GM21723 (cell line): ENCODE results near the gene TMEM127.

Experiments
- ATAC-seq: cut with Tn5 transposase; IDR thresholded peaks from one replicate; pipeline ENCODE4 v1.9.1; 2021; ENCODE audit warnings: mild to moderate bottlenecking, moderate library complexity; ENCODE audit not compliant: unreplicated experiment

TMEM127 gene

DNA sequence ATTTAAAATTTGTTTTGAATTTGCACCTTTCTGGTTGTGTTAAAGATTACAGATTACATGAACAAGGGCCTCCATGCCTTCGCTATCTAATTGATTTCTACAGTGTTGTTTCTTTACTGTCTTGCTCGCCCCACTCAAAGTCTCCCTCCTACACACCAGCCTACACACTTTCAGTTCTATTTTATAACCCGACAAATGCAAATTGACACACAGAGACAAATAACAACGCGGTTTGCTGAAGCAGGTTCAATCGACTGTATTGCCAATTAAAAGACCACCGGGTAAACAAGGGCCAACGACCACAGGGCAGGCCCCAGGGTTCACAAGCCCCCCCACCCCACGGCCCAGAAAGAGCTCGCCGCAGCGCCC is 58.0 kb downstream of the TMEM127 start:
- peak; percentile 12 for ATAC-seq

DNA sequence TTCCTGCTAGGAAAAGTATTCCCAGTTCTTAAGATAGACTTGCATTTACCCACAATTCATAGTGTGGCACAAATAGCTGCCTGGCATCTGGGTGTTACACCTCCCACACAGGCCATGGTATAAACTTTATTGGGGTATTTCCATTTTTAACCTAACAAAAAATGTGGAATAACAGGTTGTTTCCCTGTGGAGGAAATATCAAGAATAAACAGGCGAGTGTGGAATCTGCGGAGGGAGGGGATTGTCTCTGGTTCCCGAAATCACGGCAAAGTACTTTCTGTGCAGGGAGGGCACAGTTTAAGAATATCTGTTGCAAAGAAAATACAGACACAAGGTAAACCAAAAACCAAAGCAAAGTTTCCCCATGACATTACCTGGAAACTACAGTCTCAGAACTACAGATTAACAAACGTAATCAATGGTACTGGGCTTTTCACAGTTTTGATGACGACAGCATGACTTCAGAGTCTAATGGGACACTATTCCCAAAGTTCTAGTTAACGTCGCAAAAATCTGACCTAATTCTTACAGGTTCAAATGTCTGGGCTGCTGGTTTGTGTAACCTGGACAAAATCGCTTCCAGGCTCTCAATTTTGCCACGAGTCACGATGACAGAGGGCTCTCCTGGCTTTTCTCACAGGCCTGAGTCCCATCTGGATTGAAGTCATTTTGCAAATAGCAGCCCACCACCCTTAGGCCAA is 58.6 kb downstream of the TMEM127 start:
- ATAC-seq = no peak

DNA sequence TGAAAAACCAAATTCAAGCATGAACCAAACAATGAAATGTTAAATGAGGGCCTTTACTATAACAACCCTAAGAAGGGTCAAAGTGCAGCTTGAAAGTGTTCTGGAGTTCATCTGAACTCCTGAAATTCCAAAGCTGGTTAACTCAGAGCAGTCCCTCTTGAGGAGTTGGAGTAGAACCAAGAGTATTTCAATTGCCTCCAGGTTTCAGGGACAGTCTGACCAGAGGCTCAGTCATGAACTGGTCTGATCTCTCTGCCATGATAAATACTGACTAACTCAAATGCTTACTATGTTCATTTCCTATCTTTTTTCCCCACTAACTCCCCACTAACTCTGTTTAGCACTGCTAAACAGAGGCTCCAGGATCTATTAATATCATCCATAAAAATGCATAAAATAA is 59.9 kb downstream of the TMEM127 start:
- no peak for ATAC-seq

DNA sequence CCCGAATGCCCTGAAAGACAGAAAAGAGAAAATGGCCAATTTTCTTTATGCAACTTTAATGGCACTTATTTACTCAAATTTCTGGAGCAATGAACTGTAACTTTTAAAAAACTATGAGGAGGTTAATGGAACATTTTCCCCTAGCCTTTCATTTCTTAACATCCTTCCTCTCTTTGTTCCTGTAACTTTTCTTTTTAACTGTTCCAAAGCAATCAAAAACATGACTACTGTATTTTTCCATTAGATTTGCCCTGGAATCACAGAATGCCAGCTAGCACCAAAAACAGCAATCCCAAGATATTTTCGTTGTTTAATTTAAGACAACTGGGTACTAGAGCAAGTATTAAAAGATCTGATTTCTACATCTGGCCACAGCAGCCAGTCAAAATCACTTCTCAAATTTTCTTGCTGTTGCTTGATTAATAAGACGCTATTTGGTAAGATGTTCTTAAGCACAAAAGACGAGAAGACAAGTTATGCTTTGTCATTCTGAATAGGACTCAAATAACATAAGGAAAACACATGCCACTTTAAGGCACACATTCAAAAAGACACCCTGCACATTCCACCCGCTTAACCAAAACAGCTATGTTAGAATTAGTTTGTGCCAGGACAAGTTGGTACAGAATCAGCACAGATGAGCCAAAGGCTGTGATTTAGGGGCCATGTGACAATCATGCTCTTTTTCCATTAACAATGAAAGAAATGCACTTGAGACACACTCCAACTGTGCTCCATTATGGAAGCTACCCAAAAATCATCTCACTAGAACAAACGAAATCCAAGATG is 60.8 kb downstream of the TMEM127 start:
- ATAC-seq = no peak

DNA sequence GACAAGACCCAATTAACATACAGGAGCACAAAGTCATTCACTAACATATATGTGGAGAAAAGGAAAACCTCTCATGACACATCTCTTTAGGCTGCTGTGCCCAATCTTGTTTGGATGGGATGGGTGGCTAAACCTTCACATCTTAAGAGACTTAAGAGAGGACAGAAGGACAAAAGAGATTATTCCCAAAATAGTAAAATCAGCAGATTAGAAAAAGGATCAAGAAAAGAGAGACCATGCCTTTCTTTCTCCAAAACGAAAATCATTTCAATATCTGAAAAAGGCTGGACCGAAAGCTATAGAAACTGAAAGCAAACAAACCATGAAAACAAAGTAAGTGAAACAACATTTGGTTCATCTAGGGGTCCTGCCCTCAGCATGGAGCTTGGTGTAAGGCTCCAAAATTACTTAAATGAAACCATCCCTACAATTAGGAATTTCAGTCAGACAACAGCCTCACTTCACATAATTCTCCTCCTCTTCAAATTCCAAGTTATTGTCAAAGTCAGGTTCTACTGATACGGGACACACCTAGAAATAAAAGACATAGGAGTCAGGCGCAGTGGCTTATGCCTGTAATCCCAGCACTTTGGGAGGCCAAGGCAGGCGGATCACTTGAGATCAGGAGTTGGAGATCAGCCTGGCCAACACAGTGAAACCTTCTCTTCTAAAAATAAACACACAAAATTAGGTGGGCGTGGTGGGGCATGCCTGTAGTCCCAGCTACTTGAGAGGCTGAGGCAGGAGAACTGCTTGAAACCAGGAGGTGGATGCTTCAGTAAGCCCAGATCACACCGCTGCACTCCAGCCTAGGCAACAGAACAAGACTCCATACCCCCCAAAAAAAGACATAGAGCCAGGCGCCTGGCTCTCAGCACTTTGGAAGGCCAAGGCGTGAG is 62.4 kb downstream of the TMEM127 start:
- peak; percentile 37 for ATAC-seq

DNA sequence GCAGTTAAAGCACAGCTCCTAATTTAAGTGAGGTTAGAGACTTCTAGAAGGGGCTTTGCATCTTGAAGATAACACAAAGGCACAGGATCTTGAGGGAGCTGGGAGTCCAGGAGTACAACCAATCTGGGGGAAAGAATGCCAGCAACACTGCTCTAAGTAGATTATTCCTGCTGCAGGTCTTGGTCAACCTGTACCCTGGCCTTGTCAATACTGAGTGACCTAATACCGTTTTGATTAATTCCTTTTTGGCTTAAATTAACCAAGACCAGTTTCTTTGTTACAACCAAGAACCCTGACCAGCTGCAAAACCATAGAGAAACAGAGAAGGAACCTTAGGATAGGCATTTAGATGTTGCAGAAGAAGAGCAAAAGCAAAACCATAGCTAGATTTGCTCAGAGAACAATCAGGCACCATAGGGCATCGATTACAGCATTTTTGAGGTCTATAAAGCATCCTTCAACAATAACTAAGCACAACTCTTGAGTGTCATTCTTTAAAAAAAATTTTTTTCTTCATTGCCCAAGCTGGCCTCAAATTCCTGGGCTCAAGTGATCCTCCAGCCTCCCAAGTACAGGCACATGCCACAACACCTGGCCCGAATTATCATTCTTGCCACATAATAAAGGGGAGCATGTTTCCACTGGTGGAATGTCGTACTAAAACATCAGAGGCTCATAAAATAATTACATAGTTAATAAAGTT is 63.5 kb downstream of the TMEM127 start:
- ATAC-seq = no peak

DNA sequence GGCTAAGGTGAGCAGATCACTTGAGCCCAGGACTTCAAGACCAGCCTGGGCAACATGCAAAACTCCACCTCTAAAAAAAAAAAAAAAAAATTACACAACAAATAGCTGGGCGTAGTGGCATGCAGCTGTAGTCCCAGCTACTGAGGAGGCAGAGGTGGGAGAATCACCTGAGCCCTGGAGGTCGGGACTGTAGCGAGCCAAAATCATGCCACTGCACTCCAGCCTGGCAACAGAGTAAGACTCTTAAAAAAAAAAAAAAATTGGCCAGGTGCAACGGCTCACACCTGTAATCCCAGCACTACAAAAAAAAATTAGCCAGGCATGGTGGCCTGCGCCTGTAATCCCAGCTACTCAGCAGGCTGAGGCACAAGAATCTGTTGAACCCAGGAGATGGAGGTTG is 64.5 kb downstream of the TMEM127 start:
- ATAC-seq = no peak

DNA sequence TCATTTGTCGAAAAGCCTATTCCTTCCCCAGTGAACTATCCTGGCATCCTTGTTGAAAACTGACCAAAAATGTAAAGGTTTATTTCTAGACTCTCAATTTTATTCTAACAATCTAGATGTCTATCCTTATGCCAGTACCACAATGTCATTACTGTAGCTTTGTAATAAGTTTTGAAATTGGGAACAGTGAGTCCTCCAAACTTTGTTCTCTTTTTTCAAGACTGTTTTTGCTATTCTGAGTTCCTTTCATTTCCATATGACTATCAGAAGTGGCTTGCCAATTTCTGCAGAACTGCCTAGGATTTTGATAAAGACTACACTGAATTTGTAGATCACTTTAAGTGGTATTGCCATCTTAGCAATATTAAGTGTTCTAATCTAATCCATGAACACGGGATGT is 66.9 kb downstream of the TMEM127 start:
- no peak for ATAC-seq
